ENCODE measurements around the gene ZNF862.

ZNF862 gene

DNA sequence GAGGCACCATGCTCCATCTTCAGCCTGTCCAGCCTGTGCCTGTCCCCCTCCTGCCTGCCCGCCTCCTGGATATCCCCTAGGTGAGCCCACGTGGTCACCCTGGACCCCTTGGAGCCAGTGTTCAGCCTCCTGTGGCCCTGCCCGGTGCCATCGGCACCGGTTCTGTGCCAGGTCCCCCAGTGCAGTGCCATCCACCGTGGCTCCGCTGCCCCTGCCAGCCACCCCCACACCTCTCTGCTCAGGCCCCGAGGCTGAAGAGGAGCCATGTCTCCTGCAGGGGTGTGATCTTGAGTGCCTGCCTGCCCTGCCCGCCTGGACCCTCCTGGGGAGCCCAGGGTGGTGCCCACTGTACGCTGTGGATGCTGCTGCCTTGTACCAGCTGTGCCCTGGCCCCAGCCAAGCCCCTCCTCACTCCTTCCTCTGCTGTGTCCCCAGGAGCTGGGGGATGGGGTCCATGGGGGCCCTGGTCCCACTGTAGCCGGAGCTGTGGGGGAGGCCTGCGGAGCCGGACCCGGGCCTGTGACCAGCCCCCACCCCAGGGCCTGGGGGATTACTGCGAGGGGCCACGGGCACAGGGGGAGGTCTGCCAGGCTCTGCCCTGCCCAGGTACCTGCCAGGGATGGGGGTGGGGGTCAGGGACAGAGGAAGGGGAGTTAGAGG is 26.2 kb upstream of the ZNF862 start:
- DNase-seq = no peak

DNA sequence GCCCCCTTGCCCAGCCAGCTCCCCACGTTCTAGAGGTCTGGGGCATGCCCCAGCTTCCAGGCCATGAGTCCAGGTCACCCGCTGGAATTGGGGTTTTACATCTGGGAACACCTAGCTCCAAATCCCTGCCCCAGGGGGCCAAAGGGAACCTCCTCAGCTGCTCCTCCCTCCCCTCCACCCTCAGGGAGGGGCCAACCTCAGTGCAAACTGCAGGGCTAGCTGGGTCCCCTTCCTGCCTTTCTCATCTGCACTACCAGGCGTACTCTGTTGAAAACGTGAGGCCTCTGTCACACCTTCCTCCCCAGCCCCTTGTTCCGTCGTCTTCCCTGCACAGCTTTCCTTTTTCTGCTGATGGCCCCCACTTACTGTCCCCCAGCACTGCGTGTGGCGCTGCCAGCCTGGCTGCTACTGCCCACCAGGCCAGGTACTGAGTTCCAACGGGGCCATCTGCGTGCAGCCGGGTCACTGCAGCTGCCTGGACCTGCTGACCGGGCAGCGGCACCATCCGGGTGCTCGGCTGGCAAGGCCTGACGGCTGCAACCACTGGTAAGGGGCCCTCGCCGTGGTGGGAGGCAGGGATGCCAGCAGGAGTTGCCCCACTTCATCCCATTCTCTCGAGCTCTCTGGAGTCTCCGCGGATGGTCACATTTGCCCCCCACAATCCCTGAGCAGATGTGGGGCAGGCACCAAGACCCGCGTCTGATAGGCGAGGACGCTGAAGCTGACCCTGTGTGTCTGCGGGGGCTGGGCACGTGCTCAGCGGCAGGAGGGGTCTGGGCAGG is 24.7 kb upstream of the ZNF862 start:
- no peak for DNase-seq

DNA sequence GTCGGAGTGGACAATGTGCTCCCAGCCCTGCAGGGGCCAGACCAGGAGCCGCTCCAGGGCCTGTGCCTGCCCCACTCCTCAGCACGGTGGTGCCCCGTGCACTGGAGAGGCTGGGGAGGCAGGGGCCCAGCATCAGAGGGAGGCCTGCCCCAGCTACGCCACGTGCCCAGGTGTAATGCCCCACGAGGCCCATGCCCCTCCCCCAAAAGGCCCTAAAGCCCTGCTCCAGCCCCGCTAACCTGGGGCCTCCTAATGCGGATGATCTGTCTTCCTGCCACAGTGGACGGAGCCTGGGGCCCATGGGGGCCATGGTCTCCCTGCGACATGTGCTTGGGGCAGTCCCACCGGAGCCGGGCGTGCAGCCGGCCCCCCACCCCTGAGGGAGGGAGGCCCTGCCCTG is 23.7 kb upstream of the ZNF862 start:
- no peak for DNase-seq

DNA sequence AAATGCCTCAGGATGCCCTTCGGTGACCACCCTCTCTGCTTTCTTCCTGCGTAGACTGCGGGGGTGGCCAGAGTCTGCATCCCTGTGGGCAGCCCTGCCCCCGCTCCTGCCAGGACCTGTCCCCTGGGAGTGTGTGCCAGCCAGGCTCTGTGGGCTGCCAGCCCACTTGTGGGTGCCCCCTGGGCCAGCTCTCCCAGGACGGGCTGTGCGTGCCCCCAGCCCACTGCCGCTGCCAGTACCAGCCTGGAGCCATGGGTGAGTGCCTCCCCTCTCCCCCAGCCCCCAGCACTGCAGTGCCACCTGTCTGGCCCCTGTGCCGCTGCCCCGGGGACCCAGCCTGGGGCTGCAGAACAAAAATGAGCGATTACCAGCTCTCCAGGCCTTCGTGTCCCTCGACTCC is 23.1 kb upstream of the ZNF862 start:
- DNase-seq = no peak

DNA sequence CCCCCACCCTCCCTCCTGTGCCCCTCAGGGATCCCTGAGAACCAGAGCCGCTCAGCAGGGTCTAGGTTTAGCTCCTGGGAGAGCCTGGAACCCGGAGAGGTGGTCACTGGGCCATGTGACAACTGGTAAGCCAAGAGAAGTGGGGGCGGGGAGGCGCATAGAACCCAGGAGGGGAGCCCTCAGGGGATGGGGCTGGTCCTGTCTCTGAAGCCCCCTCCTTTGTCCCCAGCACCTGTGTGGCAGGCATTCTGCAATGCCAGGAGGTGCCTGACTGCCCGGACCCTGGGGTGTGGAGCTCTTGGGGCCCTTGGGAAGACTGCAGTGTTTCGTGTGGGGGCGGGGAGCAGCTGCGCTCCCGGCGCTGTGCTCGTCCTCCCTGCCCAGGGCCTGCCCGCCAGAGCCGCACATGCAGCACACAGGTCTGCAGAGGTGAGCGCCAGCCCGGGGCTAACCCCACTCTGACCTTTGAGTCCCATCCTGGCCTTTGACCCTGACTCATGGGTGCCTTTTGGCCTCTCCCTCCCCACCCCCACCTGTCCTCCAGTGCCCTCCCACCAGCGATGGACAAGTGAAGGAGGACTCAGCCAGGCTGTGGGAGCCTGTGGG is 22.4 kb upstream of the ZNF862 start:
- no peak for DNase-seq

DNA sequence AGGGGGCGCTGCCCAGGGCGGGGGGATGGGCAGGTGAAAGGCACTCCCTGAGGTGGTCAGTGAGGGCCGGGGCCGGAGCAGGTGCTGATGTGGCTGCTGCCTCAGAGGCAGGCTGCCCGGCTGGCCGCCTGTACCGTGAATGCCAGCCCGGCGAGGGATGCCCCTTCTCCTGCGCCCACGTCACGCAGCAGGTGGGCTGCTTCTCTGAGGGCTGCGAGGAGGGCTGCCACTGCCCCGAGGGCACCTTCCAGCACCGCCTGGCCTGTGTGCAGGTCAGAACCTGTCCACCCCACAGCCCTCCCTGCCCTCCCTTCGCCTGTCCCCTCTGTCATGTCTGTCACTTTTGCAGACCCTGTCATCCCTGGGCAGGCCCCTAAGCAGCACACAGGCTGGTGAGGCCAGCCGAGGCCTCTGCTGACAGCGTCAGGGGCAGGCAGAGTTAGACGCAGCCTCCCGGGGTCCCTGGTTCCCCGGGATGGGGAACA is 21.9 kb upstream of the ZNF862 start:
- no peak for DNase-seq

DNA sequence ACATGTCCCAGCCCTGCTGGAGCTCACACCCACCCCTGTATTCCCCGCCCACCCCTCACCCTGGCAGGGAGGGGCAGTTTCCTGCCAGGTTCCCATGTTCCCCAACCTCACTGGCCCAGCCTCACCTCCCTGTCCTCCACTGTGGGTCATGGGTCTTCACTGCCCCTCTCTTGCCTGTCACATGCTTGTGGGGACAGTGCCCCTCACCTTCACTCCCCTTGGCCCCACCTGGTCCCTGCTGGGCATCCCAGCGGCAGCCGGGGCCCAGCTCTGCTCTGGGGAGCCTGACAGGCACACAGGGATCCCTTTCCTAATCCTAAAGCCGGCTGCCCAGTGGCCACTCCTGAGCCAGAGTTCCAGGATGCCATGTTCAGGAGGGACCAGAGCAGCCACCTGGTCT is 21.4 kb upstream of the ZNF862 start:
- DNase-seq = no peak

DNA sequence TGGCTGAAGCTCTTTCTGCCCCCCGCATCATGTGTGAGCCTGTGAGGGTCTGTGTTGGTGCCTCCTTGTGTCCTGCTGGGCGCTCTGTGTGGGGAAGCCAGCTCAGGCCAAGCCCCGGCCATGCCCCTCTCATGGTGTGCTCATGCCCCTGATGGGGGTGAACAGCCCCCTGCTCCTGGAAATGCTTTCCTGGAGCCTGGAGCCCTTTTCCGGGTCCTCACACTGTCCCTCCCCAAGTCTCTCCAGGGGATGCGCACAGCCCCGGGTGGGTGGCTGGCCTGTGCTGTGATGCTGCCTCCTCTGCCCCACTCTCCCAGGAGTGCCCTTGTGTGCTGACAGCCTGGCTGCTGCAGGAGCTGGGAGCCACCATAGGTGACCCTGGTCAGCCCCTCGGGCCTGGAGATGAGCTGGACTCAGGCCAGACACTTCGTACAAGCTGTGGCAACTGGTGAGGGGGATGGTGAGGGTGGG is 20.8 kb upstream of the ZNF862 start:
- no peak for DNase-seq

DNA sequence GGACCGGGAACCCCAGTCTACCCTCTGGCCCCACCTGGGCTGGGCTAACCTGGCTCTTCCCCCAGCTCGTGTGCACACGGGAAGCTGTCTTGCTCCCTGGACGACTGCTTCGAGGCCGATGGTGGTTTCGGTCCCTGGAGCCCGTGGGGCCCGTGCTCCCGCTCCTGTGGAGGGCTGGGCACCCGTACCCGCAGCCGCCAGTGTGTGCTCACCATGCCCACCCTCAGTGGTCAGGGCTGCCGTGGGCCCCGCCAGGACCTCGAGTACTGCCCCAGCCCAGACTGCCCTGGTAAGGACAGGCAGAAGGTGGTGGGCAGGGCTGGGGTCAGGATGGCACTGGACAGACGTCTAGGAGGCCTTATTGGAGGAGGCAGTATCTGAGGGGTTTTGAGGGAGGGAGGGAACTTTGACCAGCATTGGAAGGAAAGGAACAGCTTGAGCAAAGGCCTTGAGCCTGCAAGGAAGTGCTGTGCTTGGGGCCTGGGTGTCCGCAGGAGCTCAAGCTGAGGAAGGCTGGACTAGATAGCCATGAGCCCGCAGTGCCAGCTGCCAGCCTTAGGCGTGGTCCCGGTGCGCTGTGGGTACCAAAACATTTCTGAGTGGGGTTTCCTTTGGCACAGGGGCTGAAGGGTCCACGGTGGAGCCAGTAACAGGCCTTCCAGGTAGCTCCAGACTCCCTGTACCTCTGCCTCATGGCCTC is 20.2 kb upstream of the ZNF862 start:
- no peak for DNase-seq

DNA sequence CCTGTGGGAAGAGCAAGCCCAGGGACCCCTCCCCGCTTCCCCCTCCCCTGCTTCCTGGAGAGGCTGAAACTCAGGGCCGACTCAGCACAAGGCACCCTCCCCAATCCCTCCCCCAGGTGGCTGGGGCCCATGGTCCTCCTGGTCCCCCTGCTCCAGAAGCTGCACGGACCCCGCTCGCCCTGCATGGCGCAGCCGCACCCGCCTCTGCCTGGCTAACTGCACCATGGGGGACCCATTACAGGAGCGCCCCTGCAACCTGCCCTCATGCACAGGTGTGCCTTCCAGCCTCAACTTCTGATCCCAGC is 19.7 kb upstream of the ZNF862 start:
- no peak for DNase-seq

DNA sequence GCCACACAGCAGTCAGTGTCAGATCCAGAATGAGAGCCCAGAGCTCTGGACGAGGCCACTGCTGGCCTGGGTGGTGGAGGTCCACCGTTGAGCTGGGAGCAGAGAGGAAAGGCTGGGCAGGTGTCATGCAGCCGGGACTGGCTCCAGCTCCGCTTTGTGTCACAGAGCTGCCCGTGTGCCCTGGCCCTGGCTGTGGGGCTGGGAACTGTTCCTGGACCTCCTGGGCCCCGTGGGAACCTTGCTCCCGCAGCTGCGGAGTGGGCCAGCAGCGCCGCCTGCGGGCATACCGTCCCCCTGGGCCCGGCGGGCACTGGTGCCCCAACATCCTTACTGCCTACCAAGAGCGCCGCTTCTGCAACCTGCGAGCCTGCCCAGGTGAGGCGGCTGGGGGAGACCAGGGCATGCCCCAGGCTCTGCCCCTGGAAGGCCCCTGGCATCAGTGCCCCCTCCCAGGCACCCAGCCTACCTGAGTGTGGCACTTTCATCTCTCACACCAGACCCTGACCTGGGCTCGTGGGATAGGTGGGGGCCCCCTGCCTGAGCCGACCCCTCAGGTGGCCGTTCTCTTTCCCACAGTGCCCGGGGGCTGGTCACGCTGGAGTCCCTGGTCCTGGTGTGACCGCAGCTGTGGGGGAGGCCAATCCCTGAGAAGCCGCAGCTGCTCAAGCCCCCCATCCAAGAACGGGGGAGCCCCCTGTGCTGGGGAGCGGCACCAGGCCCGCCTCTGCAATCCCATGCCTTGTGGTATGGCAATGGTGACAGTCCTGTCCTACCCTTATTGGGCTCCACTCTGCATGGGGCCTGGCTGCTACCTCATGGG is 18.8 kb upstream of the ZNF862 start:
- no peak for DNase-seq

DNA sequence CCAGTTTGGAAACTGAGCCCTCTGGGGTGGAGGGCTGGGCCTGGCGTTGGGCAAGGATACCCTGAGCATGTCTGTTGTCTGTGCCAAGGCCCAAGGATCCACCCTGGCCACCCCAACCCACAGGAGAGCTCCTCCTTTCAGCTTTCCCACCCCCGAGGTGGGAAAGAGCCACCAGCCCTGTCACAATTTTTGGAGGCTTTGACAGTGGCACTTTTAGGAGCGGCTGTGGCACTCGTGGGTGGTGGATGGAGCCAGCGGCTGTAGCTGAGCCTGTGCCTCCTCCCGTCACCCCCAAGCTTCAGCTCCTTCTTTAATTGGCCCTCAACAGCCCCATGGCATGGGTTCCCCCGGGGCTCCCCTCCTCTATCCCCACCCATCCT is 18.2 kb upstream of the ZNF862 start:
- DNase-seq = no peak

DNA sequence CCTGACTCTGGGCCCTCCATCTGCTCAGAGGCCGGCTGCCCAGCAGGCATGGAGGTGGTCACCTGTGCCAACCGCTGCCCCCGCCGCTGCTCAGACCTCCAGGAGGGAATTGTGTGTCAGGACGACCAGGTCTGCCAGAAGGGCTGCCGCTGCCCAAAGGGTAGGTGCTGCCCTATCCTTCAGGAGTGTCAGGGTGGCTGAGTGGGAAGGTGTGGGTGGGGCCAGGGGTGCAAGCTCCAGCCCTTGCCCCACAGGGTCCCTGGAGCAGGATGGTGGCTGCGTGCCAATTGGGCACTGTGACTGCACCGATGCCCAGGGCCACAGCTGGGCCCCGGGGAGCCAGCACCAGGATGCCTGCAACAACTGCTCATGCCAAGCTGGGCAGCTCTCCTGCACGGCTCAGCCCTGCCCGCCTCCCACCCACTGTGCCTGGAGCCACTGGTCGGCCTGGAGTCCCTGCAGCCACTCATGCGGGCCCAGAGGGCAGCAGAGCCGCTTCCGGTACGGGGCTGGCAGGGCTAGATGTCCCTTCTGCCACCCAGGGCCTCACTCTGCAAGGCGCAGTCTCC is 17.5 kb upstream of the ZNF862 start:
- no peak for DNase-seq

DNA sequence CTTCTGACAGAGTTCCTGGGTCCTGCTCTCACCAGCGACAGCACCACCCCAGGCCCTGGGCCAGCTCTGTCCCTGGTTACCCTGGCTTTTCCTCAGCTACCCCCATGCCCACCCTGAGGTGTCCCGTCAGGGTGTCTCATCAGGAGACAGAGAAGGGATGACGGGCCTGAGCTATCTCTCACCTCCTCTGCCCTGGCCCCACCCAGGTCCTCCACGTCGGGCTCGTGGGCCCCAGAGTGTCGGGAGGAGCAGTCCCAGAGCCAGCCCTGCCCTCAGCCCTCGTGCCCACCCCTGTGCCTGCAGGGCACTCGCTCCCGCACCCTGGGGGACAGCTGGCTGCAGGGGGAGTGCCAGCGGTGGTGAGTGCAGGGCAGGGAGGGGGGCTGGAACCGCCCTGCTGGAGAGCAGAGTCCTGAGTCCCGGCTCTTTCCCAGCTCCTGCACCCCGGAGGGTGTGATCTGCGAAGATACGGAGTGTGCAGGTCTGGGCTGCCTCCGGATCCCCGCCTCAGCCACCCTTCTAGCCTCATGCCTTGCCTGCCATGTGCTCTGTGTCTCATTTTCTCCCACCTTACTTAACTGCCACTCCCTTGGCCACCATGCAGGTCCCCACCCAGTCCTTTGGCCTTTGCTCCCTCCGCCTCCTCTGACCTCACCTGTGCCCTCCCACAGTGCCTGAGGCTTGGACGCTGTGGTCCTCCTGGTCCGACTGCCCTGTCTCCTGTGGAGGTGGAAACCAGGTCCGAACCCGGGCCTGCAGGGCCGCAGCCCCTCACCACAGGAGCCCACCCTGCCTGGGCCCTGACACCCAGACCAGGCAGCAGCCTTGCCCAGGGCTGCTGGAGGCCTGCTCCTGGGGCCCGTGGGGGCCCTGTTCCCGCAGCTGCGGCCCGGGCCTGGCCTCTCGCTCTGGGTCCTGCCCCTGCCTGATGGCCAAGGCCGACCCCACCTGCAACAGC is 16.7 kb upstream of the ZNF862 start:
- DNase-seq = no peak

DNA sequence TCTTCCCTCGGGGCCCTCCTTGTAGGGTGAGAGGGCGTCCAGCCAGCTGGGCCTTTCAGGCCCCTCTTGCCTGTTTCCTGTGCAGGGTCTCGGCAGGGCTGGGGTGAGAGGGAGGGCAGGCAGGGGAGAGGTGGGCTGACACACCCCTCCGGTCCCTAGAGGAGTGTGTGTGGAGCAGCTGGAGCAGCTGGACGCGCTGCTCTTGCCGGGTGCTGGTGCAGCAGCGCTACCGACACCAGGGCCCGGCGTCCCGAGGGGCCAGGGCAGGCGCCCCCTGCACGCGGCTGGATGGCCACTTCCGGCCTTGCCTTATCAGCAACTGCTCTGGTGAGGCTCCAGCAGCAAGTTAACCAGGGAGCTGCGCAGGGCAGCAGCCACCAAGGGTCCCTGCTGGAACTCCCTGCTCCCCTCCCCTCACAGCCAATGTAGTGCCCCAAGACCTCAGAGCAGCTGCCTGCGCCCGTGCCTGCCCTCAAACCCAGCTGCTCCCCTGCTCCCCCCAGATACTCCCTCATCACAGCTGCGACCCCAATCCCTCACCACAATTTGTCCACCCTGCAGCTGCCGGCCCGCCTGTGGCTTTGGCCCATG is 15.7 kb upstream of the ZNF862 start:
- no peak for DNase-seq

DNA sequence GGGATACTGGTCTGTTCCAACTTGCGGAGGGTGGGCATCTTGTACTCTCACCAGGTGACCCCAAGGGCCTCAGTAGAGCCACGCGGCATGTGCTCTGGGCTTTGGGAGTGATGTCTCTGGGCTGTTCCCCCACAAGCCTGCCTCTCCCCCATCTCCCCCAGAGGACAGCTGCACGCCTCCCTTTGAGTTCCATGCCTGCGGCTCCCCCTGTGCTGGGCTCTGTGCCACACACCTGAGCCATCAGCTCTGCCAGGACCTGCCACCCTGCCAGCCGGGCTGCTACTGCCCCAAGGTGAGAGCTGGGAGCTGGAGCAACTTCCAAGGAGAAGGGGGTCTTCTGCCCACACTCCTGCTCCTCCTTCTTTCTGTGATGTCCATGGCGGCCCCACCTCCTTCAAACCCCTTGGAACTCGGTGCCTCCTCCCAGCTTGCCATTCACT is 15.0 kb upstream of the ZNF862 start:
- no peak for DNase-seq

DNA sequence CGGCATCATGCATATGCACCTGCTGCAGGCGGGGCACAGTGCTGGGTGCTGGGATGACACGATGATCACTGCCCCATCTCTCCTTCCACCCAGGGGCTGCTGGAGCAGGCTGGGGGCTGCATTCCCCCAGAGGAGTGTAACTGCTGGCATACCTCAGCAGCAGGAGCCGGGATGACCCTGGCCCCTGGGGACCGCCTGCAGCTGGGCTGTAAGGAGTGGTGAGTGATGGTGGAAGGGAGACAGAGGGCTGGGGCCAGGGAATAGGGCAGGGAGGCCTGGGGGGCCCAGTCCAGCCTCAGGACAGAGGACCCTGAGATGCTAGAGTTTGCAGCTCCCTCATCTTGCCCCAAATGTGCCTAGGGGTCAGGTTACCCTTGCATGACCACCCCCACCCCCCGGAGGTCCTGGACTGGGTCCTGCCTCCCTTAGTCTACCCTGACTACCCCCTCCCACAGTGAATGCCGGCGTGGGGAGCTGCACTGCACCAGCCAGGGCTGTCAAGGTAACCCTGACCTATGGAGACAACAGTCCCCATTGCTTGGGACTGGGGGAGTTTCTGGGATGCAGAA is 14.5 kb upstream of the ZNF862 start:
- no peak for DNase-seq

DNA sequence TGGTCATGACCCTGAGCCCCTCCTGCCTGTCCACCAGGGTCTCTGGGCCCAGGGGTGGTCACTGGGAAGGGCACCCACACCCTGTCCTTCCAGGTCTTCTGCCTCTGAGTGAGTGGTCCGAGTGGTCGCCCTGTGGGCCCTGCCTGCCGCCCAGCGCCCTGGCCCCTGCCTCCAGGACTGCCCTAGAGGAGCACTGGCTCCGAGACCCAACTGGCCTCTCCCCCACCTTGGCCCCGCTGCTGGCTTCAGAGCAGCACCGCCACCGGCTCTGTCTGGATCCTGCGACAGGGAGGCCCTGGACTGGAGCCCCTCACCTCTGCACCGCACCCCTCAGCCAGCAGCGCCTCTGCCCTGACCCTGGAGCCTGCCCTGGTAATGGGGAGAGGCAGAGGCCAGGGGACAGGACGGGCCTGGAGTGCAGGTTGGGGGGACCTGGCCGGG is 13.9 kb upstream of the ZNF862 start:
- no peak for DNase-seq

DNA sequence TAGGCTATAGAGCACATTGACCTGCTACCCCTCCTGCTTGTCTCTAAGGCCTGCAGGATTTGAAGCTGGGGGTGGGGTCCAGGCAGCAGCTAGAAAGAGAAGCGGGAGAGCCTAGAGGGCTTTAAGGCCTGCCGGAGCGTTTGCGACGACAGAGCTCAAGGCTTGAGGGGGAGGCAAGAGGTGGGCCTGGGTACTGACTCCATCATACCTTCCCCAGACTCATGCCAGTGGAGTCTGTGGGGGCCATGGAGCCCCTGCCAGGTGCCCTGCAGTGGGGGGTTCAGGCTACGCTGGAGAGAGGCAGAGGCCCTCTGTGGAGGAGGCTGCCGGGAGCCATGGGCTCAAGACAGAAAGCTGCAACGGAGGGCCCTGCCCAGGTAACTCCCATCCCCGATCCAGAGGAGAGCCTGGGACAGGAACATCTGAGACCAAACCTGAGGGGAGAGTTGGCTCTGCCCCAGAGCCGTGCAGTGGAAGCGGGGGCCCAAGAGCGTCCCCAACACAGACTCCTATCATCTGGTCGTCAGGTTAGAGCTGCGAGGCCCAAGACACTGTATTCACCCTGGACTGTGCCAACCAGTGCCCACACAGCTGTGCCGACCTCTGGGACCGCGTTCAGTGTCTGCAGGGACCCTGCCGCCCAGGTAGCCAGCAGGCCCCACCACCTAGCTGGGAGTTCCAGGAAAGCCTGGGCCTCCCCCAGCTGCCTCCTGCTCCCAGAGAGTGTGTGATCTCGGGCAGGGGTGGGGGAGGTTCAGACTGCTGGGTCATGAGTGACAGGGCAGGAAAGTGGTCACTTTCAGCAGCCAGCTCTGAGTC is 13.2 kb upstream of the ZNF862 start:
- DNase-seq = no peak

All from kidney glomerular epithelial cell (primary cell).